GM12801 (cell line): ENCODE data around the gene PTAFR.

ENCODE experiments used
- CTCF ChIP-seq: IDR thresholded peaks from one replicate; pipeline ENCODE4 v1.5.1; 2011; ENCODE audit warnings: control low read depth; ENCODE audit not compliant: insufficient read length; ENCODE audit errors: extremely low read depth

Gene PTAFR, protein sequence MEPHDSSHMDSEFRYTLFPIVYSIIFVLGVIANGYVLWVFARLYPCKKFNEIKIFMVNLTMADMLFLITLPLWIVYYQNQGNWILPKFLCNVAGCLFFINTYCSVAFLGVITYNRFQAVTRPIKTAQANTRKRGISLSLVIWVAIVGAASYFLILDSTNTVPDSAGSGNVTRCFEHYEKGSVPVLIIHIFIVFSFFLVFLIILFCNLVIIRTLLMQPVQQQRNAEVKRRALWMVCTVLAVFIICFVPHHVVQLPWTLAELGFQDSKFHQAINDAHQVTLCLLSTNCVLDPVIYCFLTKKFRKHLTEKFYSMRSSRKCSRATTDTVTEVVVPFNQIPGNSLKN

DNA sequence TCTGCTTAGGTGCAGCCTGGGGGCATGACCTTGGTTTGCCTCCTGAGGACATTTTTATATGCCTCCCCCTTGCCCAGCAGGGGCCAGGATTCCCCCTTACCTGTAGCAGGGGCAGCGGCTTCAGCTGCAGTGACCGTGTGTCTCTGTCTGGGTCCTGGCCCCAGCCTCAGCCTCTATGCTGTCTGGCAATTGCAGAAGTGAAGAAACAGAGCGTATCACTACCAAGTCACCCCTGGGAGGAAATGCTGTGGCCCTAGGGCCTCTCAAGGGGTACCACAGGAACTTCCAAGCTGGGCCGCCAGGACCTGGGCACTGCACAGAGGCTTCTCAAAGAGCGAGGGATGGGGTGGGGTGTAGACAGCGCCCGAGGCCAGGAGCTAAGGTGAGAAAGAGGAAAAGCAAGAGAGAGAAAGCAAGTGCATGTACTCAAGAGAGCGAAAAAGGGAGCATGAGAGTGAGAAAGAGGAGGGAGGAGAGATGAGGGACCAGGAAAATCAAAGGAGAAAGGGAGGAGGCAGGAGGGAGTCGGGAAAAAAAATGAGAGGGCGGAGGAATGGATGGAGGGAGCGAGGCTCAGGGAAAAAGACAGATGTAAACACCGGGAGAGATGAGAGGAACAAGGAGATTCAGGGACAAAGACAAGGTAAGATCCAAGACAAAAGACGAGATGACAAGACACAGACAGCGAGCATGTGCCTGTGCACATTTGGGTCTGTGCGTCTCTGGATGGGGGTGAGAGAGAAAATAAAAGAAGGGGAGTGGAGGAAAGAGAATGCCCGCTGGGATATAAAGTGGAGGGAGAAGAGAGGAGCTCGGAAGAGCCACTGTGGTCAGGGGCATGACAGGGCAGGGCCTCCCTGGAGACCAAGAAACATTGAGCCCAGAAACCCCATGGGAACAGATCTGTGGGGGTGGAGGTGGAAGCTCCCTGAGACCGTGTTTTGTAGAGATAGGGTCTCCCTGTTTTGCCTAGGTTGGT is at the start of gene PTAFR:
PTAFR (minus strand) TSS at position 199 of the 979 bp plus-strand sequence. CDS start 25,669 bp downstream, outside the sequence.
- no peak for TF ChIP-seq CTCF

- TF ChIP-seq CTCF, result no peak
Measured at GRCh38 chr1:28213315-28213714, 36.8 kb upstream of the PTAFR start.

DNA sequence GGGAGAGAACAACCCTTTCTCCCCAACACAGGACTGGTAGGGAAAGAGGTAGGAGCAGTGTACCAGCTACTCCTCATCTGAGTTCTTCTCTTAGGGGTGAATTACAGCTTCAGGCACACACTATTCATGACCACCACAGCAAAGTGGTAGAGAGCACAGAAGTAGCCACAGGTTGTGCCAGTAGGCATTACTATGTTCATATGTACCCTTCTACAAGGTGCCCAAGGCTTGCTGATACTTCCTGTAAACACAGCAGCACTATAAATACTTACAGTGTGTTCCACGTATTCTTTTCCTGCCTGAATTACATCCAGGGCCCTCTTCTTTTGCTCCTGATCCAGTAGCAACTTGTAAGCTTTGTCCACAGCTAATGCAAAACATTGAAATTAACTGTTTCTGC is 33.2 kb upstream of the PTAFR start:
- no peak for TF ChIP-seq CTCF

GRCh38 chr1:28208818-28209441 is 32.4 kb upstream of the PTAFR start:
- TF ChIP-seq CTCF, result peak; percentile 36

- no peak for TF ChIP-seq CTCF
Measured at GRCh38 chr1:28205243-28205642, 28.8 kb upstream of the PTAFR start.

DNA sequence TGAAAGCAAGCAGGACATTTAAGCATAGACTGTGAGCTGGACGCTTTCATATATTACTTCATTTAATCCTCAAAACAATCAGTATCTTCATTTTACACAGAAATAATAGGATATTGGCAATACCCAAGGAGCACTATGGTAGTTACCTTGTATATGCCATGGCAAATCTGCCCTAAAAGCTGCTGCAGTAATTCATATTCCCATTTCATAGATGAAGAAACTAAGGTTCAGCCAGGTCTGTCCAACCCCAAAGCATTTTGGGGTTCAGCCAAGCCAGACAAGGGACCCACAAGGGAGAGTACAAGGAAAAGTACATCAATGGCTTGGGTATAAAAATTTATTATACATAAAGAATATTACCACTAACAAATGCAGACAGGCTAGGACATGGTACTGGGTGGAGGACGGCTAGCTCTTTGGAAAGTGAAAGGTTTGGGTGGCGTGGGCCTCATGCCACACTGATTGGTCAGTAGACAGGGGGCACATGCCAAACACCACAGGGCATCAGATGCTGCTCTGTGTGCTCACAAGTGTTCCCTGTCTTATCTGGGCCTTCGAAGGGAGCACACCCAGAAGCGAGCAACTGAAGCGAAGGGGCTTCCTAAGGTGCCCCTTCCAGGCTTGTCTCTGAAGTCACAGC is 23.9 kb upstream of the PTAFR start:
- no peak for TF ChIP-seq CTCF
